Stimulated activated CD4-positive, alpha-beta T cell treated with anti-CD3 and anti-CD28 coated beads, Interleukin-15, amount 100 ng/mL, for 48 hours (primary cell): ENCODE measurements around the gene KLHL25.

Experiments
- DNase-seq, 2 donors: peaks; one replicate each; pipeline ENCODE4 v3.0.0-alpha.2; 2020; ENCODE audit warnings: low read depth in 2 of 2

The KLHL25 gene

DNA sequence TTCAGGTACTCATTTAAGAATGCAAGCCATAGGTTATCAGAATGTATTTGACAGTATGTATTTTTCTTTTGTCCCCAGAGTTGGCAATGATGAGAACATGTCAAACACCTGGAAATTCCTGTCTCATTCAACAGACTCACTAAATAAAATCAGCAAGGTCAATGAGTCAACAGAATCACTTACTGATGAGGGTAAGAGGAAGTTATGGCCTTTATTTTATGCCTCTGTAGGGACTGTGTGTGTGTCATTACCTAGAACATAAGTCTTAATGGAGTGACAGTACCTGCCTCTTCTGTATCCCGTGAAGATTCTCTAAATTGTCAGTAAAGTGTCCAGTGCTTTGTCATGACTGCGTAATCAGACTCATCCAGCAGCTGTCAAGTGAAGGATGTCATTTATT, 77.5 kb downstream of the KLHL25 start:
- no peak for DNase-seq

DNA sequence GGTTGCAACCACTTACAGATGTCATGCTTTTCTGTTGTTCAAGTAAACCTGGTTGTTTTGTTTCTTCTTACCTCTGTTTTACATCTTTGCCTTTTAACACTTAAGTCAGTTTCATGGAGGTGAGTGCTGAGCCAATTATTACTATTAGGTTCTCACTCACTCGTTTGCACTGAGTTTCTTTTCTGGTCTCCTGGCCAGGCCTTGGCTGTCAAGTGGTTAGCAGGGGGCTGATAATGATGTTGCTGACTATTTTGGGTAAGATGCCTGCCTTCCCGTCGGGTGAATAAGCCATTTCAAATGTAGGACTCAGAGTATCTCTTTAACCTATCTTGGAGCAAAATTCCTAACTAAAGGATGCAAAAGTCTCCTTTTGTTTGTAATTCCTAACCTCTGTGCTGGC, 78.5 kb downstream of the KLHL25 start:
- no peak for DNase-seq

DNA sequence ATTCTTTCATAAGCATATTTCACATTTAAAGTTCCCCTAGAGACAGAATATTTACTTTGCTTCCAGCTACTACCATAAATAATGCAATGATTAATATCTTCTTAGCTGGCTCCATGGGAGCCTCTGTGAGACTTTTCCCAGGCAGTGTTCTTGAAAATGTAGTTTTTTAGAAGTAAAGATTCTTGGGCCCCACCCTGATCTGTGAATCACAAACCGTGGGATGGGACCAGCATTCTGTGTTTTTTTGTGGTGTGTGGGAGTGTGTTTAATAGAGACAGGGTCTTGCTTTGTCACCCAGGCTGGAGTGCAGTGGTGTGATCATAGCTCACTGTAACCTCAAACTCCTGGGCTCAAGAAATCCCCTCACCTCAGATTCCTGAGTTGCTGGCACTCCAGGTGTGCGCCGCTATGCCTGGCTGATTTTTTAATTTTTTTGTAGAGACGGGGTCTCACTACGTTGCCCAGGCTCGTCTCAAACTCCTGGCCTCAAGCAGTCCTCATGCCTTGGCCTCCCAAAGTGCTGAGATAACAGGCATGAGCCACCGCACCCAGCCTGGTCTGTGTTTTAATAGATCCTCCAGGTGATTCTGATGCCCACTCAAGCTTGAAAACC, 83.0 kb downstream of the KLHL25 start:
- DNase-seq: no peak

DNA sequence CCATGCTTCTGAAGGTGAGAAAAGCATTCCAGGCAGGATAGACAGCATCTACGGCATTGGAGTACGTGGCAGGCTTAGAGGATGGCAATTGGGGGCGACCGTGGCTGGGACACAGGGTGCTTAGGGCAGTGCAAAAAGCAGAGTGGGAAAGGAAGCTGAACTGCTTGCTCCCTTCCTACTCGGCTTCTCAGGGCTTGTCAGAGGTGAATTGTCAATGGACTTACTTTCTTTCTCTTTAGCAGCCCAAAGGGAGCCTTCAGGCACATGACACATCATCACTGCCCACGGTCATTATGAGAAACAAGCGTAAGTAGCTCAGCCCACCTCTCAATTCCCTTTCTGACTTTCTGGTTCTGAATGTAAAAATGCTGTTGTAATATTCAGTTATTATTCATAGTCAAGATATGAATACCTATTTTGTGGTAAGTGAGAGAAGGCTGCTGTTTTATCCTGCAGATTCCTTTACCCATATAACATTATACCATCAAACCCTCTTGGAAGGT, 84.3 kb downstream of the KLHL25 start:
- no peak for DNase-seq
